Stomach smooth muscle (tissue), 2 donors: ENCODE results near the gene CAB39.

Experiments
- H3K27ac ChIP-seq: one replicate; pipeline ENCODE4 v1.7.0; 2013; ENCODE audit warnings: mild to moderate bottlenecking, low read length, inconsistent platforms
- H3K27me3 ChIP-seq, 2 donors: one replicate each; pipeline ENCODE4 v1.7.0; 2013; ENCODE audit warnings: low read length in 2 of 2; ENCODE audit not compliant: insufficient read depth in 2 of 2, control insufficient read depth in 1 of 2
- H3K36me3 ChIP-seq, 2 donors: one replicate each; pipeline ENCODE4 v1.7.0; 2013; ENCODE audit warnings: low read length in 2 of 2; ENCODE audit not compliant: control insufficient read depth in 2 of 2, insufficient read depth in 2 of 2
- H3K4me1 ChIP-seq: one replicate; pipeline ENCODE4 v1.7.0; 2013; ENCODE audit warnings: low read length; ENCODE audit not compliant: control insufficient read depth, insufficient read depth
- H3K4me3 ChIP-seq, 2 donors: one replicate each; pipeline ENCODE4 v1.7.0; 2013; ENCODE audit warnings: low read length in 2 of 2
- H3K9ac ChIP-seq, 2 donors: one replicate each; pipeline ENCODE4 v1.7.0; 2013; ENCODE audit warnings: low read length in 2 of 2, mild to moderate bottlenecking in 1 of 2
- H3K9me3 ChIP-seq, 2 donors: one replicate each; pipeline ENCODE4 v1.7.0; 2013; ENCODE audit warnings: low read length in 2 of 2; ENCODE audit not compliant: control insufficient read depth in 2 of 2
- donor health status: healthy.
- donor health status: Pancreatic carcinoma.

The CAB39 gene

DNA sequence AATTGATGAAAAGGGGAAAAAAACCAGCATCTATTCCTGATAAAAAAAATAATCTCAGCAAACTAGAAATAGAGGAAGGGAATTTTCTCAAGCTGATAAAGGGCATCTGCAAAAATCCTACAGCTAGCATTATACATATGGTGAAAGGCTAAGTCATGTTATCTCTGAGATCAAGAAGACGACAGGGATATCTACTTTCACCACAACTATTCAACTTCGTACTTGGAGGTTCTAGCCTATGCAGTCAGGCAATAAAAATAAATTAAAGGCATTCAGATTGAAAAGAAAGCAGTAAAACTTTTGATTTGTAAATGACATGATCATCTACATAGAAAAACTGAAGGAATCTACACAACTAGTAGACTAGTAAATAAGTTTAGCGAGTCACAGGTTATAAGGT, 58.2 kb downstream of the CAB39 start:
- H3K4me3 ChIP-seq = no peak overlapping the region
- no peaks in the 10 kb centered on the region for H3K36me3 ChIP-seq
- no peaks in the 10 kb centered on the region for H3K9me3 ChIP-seq
- no peak overlapping the region for H3K9ac ChIP-seq
- H3K27me3 ChIP-seq = no peaks in the 10 kb centered on the region
- no peaks in the 10 kb centered on the region for H3K4me1 ChIP-seq
- H3K27ac ChIP-seq = no peak overlapping the region

DNA sequence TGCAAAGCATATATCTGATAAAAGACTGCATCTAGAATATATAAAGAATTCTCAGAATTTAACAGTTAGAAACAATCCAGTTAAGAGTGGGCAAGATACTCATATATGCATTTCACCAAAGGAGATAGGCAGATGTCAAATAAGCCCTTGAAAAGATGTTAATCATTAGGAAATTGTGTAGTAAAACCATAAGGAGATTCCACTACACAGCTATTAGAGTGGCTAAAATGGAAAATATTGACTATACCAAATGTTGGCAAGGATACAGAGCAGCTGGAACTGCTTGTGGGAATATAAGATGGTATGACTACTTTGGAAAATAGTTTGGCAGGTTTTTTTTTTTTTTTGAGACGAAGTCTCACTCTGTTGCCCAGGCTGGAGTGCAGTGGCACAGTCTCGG, 59.5 kb downstream of the CAB39 start:
- Histone ChIP-seq H3K9me3 (no peaks in the 10 kb centered on the region), H3K27ac (no peak overlapping the region), H3K4me1 (no peaks in the 10 kb centered on the region), H3K36me3 (no peaks in the 10 kb centered on the region), H3K9ac (no peak overlapping the region), H3K27me3 (no peaks in the 10 kb centered on the region), H3K4me3 (no peak overlapping the region)

DNA sequence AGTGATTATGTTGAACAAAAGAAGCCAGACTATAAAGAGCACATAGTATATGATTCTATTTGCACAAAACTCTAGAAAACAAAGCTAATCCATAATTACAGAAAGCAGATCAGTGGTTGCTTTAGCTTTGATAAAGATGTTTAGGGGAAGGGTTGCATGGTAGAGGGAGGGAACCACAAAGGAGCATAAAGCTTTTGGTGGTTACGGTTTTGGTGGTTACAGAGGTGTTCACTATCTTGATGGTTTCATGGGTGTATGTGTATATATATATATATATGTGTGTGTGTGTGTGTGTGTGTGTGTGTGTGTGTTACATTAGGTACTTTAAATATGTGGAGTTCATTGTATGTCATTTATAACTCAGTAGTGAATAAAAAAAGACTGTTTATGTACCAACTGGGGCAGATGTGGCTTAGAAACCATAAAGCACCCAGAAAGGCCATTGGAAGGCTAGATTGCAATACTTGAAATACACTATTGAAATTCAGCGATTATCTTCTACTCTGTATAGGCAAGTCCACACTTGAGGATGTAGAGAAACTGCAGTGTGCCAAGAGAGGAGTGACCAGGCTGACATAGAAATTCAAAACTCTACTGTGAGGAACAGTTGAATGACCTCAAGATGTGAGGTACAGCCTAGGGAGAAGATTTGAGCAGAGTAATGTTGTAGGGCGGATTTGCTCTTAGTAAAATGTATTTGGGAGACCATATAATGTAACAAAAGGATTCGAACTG, 60.6 kb downstream of the CAB39 start:
- Histone ChIP-seq H3K4me3 (no peak overlapping the region), H3K9ac (no peak overlapping the region), H3K27ac (no peak overlapping the region), H3K36me3 (no peaks in the 10 kb centered on the region), H3K27me3 (no peaks in the 10 kb centered on the region), H3K9me3 (no peaks in the 10 kb centered on the region), H3K4me1 (peaks cover 3% of the 10 kb centered on the region)

DNA sequence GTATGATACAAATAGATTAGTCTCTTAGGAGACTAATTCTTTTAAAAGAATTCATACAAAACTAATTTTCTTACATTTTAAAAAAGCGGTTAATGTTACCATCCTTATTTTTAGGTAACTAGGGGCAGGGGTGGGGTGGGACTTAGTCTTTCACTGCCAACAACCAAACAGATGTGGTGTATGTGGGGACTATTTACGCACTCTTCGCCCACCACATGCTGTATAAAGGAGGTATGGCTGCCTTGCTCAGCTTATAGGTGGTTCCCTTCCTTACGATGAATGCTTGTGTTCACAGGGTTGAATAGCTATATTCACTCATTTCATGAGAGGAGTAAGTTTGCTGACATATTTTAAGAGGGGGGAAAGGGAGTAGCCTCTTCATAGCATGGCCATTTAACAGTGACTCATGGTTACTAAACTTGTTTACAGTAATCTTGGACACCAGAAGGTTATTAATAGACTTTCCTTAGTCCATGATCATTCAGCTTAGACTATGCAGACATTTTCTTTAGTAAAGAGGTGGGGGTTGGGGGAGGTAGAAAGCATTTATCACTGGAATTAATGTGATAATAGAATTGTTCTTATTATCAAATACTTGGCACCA, 61.8 kb downstream of the CAB39 start:
- peaks cover 10% of the 10 kb centered on the region for H3K4me1 ChIP-seq
- H3K4me3 ChIP-seq = no peak overlapping the region
- no peak overlapping the region for H3K9ac ChIP-seq
- H3K27ac ChIP-seq = no peak overlapping the region
- no peaks in the 10 kb centered on the region for H3K36me3 ChIP-seq
- H3K27me3 ChIP-seq = no peaks in the 10 kb centered on the region
- no peaks in the 10 kb centered on the region for H3K9me3 ChIP-seq

- H3K4me1 ChIP-seq = peaks cover 10% of the 10 kb centered on the region
- H3K9me3 ChIP-seq = no peaks in the 10 kb centered on the region
- no peaks in the 10 kb centered on the region for H3K27me3 ChIP-seq
- H3K27ac ChIP-seq = no peak overlapping the region
- H3K4me3 ChIP-seq = no peak overlapping the region
- H3K9ac ChIP-seq = no peak overlapping the region
- no peaks in the 10 kb centered on the region for H3K36me3 ChIP-seq
These were observed 63.1 kb downstream of the CAB39 start for GRCh38 chr2:230775737-230776136.

DNA sequence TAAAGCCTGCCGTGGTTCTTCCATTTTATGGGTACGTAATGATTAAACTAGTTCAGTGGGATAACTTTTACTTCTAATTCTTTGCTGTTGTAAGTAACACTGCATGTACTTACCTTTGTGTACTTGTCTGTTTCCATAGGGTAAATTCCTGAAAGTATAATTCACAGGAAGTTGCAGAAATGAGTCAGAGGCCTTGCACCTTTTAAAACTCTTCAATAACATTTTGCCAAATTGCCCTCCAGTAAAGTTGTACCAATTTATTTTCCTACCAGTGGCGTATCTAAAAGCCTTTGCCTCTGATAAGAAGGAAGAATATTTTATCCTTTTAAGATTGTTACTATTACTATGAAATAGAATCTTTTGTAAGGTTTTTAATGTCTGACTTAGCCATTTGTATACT, 65.1 kb downstream of the CAB39 start:
- Histone ChIP-seq H3K36me3 (peaks cover 0 to 2% of the 10 kb centered on the region in 2 donors), H3K9ac (no peak overlapping the region), H3K27me3 (no peaks in the 10 kb centered on the region), H3K9me3 (no peaks in the 10 kb centered on the region), H3K4me3 (no peak overlapping the region), H3K27ac (no peak overlapping the region), H3K4me1 (peaks cover 17% of the 10 kb centered on the region)

GRCh38 chr2:230778350-230779063, 65.9 kb downstream of the CAB39 start:
- H3K9ac ChIP-seq = no peak overlapping the region
- peak overlapping the region; percentile 8 for H3K27ac ChIP-seq
- H3K4me1 ChIP-seq = peaks cover 17% of the 10 kb centered on the region
- no peaks in the 10 kb centered on the region for H3K27me3 ChIP-seq
- no peaks in the 10 kb centered on the region for H3K9me3 ChIP-seq
- peak overlapping the region in 1 of 2 donors; percentile 29 for H3K4me3 ChIP-seq
- peaks cover 0 to 2% of the 10 kb centered on the region in 2 donors for H3K36me3 ChIP-seq

- no peak overlapping the region for H3K9ac ChIP-seq
- no peak overlapping the region for H3K4me3 ChIP-seq
- no peaks in the 10 kb centered on the region for H3K27me3 ChIP-seq
- peaks cover 0 to 2% of the 10 kb centered on the region in 2 donors for H3K9me3 ChIP-seq
- peaks cover 17% of the 10 kb centered on the region for H3K4me1 ChIP-seq
- H3K27ac ChIP-seq = peak overlapping the region; percentile 38
- peaks cover 2 to 3% of the 10 kb centered on the region in 2 donors for H3K36me3 ChIP-seq
These were observed 66.5 kb downstream of the CAB39 start for GRCh38 chr2:230779126-230779525.

DNA sequence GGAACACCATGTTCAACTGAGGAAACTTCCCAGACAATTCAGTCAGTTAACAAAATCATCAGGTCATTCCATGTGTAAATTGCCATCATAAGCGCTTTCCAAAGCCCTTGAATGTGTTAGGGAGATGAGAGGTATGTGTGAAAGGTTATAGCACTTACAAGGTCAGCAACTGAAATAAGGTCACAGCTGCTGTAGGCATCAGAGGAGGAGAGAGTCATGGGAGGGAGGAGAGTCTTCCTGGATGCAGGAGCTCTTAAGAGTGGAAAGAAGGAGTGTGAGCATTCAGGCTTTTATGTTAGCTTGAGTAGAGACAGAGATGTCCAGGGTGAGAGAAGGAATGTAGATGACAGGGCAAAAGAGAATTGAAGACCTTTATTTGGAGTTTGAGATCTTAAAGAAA, 67.0 kb downstream of the CAB39 start:
- Histone ChIP-seq H3K4me3 (no peak overlapping the region), H3K27me3 (no peaks in the 10 kb centered on the region), H3K36me3 (peaks cover 2 to 3% of the 10 kb centered on the region in 2 donors), H3K27ac (peak overlapping the region; percentile 38), H3K4me1 (peaks cover 17% of the 10 kb centered on the region), H3K9me3 (peaks cover 5 to 6% of the 10 kb centered on the region in 2 donors), H3K9ac (no peak overlapping the region)

- Histone ChIP-seq H3K4me3 (no peak overlapping the region), H3K27me3 (no peaks in the 10 kb centered on the region), H3K4me1 (peaks cover 17% of the 10 kb centered on the region), H3K36me3 (peaks cover 2 to 3% of the 10 kb centered on the region in 2 donors), H3K9ac (no peak overlapping the region), H3K27ac (no peak overlapping the region), H3K9me3 (peaks cover 6% of the 10 kb centered on the region in 2 donors)
These were observed 68.6 kb downstream of the CAB39 start for GRCh38 chr2:230781130-230781797.
